ENCODE measurements around the gene PCSK6.

GRCh38 chr15:101406526-101407195 is 82.8 kb downstream of the PCSK6 start:
- TF ChIP-seq, protein P1, sequence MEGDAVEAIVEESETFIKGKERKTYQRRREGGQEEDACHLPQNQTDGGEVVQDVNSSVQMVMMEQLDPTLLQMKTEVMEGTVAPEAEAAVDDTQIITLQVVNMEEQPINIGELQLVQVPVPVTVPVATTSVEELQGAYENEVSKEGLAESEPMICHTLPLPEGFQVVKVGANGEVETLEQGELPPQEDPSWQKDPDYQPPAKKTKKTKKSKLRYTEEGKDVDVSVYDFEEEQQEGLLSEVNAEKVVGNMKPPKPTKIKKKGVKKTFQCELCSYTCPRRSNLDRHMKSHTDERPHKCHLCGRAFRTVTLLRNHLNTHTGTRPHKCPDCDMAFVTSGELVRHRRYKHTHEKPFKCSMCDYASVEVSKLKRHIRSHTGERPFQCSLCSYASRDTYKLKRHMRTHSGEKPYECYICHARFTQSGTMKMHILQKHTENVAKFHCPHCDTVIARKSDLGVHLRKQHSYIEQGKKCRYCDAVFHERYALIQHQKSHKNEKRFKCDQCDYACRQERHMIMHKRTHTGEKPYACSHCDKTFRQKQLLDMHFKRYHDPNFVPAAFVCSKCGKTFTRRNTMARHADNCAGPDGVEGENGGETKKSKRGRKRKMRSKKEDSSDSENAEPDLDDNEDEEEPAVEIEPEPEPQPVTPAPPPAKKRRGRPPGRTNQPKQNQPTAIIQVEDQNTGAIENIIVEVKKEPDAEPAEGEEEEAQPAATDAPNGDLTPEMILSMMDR (conservative IDR thresholded peaks at IDR 0.05; ENCODE audit: low read length): no peak
- TF ChIP-seq EZH2phosphoT487 (IDR thresholded peaks at IDR 0.05; ENCODE audit: borderline replicate concordance, low read depth, low read length): no peak
